ENCODE measurements around the gene ZDHHC8. TPM values are rescaled to one million over a fixed set of nuclear protein-coding genes. Genes with fewer than 3 reads are reported as not detected.

The ZDHHC8 gene
- total and polyA plus RNA-seq, 2 donors (not counting 3 experiments of a cell fraction or from before 2014, with no cell fraction given) = 49.8 to 131 TPM

GRCh38 chr22:20108757-20109230, 22.8 kb upstream of the ZDHHC8 start:
- Histone ChIP-seq H3K79me2 (ENCODE audit: control insufficient read depth, insufficient read depth, low read length) (peaks cover 10% of the 10 kb centered on the region), H4K20me1 (replicated peaks; ENCODE audit: control insufficient read depth, extremely low read depth, insufficient read depth, low read length) (no peaks in the 10 kb centered on the region), H2AFZ (ENCODE audit: low read depth, low read length) (no peak overlapping the region), H3K4me2 (ENCODE audit: insufficient read depth, low read length) (no peak overlapping the region), H3K4me1 (ENCODE audit: control insufficient read depth, extremely low read depth, insufficient read depth, low read length) (no peaks in the 10 kb centered on the region), H3K27me3 (ENCODE audit: control insufficient read depth in 2 of 2, insufficient read depth in 2 of 2, low read length in 2 of 2) (no peaks in the 10 kb centered on the region), H3K9me3 (replicated peaks; ENCODE audit: control insufficient read depth, insufficient read depth, low read length) (no peaks in the 10 kb centered on the region), H3K9ac (replicated peaks; ENCODE audit: extremely low read depth, insufficient read depth, low read length) (no peak overlapping the region), H3K9me1 (replicated peaks; ENCODE audit: control insufficient read depth, extremely low read depth, insufficient read depth, low read length) (no peaks in the 10 kb centered on the region), H3K36me3 (ENCODE audit: control insufficient read depth in 2 of 2, extremely low read depth in 1 of 2, insufficient read depth in 2 of 2, low read length in 2 of 2) (peaks cover 15 to 71% of the 10 kb centered on the region in 2 experiments), H3K4me3 (replicated peaks in 1 of 3; ENCODE audit: insufficient read depth in 1 of 3, low read depth in 1 of 3, low read length in 3 of 3) (no peak overlapping the region), H3K27ac (ENCODE audit: insufficient read depth, low read depth, low read length) (no peak overlapping the region)
- POLR2A ChIA-PET = no interaction called here
- dilution Hi-C loops (cut with MboI; ENCODE audit: extremely low pct_ligation_motif_present, low sequenced_read_pairs) = no loop called here
- TF ChIP-seq FOS (IDR thresholded peaks at IDR 0.05; ENCODE audit: borderline replicate concordance, insufficient read depth, low read length) (no peak), POLR2A (IDR thresholded peaks at IDR 0.05; ENCODE audit: low read depth, low read length) (no peak), EZH2 (IDR thresholded peaks at IDR 0.05; ENCODE audit: borderline replicate concordance, low read depth, low read length, severe bottlenecking) (no peak), MAX (IDR thresholded peaks at IDR 0.05; ENCODE audit: insufficient read depth, insufficient read length) (no peak), POLR2AphosphoS5 (IDR thresholded peaks at IDR 0.05; ENCODE audit: insufficient read depth, low read depth, low read length) (no peak), GATA2 (IDR thresholded peaks at IDR 0.05; ENCODE audit: insufficient read depth, insufficient read length, low read depth, low read length) (no peak), MYC (IDR thresholded peaks at IDR 0.05; ENCODE audit: low read depth, low read length) (no peak), JUN (IDR thresholded peaks at IDR 0.05; ENCODE audit: borderline replicate concordance, insufficient read depth, insufficient read length, low read depth) (no peak), CTCF (IDR thresholded peaks at IDR 0.05; ENCODE audit: extremely low read depth in 1 of 2, insufficient read depth in 1 of 2, low read depth in 1 of 2, low read length in 2 of 2) (no peak)
- DNase-seq (ENCODE audit: low read depth, low spot score) = no peak
- intact Hi-C loops (cut with micrococcal nuclease) = no loop called here
- no TSS peak for BruUV-seq (replicated peaks)
- no peak for FAIRE-seq
- CTCF ChIA-PET = interaction anchor here (0.9 kb wide), 1 partner anchor 21 kb away, joined by 3 read pairs; no protein-coding TSS in a partner anchor
